ENCODE results near the gene HPS4. TPM values are rescaled to one million over a fixed set of nuclear protein-coding genes. Genes with fewer than 3 reads are reported as not detected.

Gene HPS4
- total RNA-seq, 1 donor, result 38.5 TPM

DNA sequence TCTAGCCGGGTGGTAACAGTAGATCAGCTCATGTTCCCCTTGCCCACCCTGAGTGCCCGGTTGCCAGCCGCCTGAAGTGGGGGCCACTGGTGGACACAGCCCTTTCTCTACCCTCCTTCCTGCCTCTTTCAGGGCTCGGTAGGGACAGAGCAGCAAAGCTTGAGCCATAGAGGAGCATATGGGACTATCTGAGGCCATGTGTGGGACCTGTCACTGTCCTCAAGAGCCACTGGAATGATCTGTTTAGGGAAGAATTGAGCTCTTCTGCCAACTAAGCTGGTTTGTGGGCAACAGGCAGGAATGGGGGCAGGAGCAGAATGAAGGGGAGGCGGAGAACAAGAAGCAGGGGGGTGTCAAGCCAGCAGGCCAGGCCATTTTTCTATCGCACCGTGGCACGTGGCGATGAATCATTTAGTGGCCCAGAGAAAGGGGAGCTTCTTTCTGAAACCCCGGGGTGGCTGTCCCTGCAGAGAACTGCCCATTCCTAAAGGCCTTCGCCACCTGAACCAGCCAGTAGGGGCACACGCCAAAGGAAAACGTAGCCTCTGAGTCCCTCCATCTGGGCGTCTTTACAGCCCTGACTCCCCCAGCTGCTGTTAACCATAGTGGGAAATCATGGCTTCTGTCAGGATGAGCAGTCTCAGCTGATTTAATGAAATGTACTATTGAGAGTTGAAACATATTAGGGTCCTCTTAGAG, 45.7 kb downstream of the HPS4 start:
- H3K4me3 ChIP-seq (ENCODE audit: low read depth, low read length), result no peak overlapping the region
- no peak for DNase-seq (ENCODE audit: low read depth)

GRCh38 chr22:26436903-26437515, 46.6 kb downstream of the HPS4 start:
- peak; percentile 39 for DNase-seq (ENCODE audit: low read depth)
- no peak overlapping the region for H3K4me3 ChIP-seq (ENCODE audit: low read depth, low read length)
- TF ChIP-seq, protein P1, sequence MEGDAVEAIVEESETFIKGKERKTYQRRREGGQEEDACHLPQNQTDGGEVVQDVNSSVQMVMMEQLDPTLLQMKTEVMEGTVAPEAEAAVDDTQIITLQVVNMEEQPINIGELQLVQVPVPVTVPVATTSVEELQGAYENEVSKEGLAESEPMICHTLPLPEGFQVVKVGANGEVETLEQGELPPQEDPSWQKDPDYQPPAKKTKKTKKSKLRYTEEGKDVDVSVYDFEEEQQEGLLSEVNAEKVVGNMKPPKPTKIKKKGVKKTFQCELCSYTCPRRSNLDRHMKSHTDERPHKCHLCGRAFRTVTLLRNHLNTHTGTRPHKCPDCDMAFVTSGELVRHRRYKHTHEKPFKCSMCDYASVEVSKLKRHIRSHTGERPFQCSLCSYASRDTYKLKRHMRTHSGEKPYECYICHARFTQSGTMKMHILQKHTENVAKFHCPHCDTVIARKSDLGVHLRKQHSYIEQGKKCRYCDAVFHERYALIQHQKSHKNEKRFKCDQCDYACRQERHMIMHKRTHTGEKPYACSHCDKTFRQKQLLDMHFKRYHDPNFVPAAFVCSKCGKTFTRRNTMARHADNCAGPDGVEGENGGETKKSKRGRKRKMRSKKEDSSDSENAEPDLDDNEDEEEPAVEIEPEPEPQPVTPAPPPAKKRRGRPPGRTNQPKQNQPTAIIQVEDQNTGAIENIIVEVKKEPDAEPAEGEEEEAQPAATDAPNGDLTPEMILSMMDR (IDR thresholded peaks at IDR 0.05; ENCODE audit: insufficient read depth, low read length), result no peak

More for the DNA sequence above, 45.7 kb downstream of the HPS4 start:
- TF ChIP-seq, protein P1 (IDR thresholded peaks at IDR 0.05; ENCODE audit: insufficient read depth, low read length), result no peak

DNA sequence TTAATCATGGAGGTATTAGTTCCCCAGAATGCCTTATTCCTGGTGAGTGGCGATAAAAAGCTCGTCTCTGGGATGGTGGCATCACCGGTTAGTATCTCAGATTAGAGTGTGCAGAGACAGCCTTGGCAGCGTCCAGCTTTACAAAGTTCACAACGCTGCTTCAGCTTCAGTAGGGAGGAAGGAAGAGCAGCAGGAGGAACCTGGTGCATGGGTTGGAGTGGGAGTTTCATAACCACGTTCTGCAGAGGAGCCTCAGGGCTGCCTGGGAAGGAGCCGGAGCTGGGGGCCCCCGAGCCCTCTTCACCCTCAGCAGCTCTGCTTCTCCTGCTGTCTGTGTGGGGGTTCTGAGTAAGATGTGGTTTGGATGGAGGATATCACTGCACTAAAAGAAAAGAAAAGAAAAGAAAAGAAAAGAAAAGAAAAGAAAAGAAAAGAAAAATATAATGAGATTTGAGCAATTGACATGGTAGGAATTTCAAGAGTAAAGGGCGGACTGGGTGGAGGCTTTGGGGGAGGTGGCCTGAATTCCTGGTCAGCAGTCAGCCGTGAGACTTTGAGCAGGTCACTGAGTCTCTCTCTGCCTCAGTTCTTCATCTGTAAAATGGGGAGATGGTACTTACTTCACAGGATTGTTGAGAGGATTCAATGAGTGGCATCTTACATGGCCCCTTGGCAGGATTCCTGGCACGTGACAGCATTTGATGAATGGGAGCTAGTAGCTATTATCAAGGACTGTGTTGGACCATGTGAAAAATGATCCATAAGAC, 48.1 kb downstream of the HPS4 start:
- no peak for DNase-seq (ENCODE audit: low read depth)
- no peak overlapping the region for H3K4me3 ChIP-seq (ENCODE audit: low read depth, low read length)
- TF ChIP-seq, protein P1 (IDR thresholded peaks at IDR 0.05; ENCODE audit: insufficient read depth, low read length), result no peak

GRCh38 chr22:26433805-26434204, 49.8 kb downstream of the HPS4 start:
- DNase-seq (ENCODE audit: low read depth), result no peak
- TF ChIP-seq, protein P1 (IDR thresholded peaks at IDR 0.05; ENCODE audit: insufficient read depth, low read length), result no peak
- no peak overlapping the region for H3K4me3 ChIP-seq (ENCODE audit: low read depth, low read length)

GRCh38 chr22:26432619-26433311, 50.8 kb downstream of the HPS4 start:
- DNase-seq (ENCODE audit: low read depth), result peak; percentile 14
- no peak overlapping the region for H3K4me3 ChIP-seq (ENCODE audit: low read depth, low read length)
- TF ChIP-seq, protein P1 (IDR thresholded peaks at IDR 0.05; ENCODE audit: insufficient read depth, low read length), result no peak

GRCh38 chr22:26431261-26431995, 52.2 kb downstream of the HPS4 start:
- TF ChIP-seq, protein P1 (IDR thresholded peaks at IDR 0.05; ENCODE audit: insufficient read depth, low read length), result no peak
- no peak for DNase-seq (ENCODE audit: low read depth)
- no peak overlapping the region for H3K4me3 ChIP-seq (ENCODE audit: low read depth, low read length)
